Panc1 (cell line): ENCODE measurements around the gene GEN1. TPM values are rescaled to one million over a fixed set of nuclear protein-coding genes. Genes with fewer than 3 reads are reported as not detected.

Experiments
- ATAC-seq: fragments of 200-7000 bp; cut with Tn5 transposase; 2 replicates; pipeline ENCODE4 v1.9.1; 2020; ENCODE audit warnings: mild to moderate bottlenecking, moderate library complexity
- BruUV-seq: library from RNA; stranded (reverse); fragments of 400-500 nt; replicated peaks from 2 replicates; lab custom pipeline; 2021; lab: Mats Ljungman, UMichigan
- CTCF ChIA-PET: fragments of 300-600 bp; sonication (Branson Sonifier 250); formaldehyde crosslinking; loops from one replicate; lab custom pipeline; 2022; ENCODE audit warnings: antibody characterized with exemption; lab: Charles Lee
- POLR2A ChIA-PET: fragments of 300-600 bp; sonication (Branson Sonifier 250); formaldehyde crosslinking; loops from one replicate; lab custom pipeline; 2022; ENCODE audit warnings: antibody characterized with exemption; lab: Charles Lee
- DNase-seq: peaks from one replicate; pipeline ENCODE4 v3.0.0-alpha.2; 2010; ENCODE audit warnings: low read depth, low spot score
- H3K27ac ChIP-seq: 2 replicates; pipeline ENCODE4 v1.5.1; 2011; ENCODE audit warnings: mild to moderate bottlenecking, low read length, inconsistent platforms
- H3K27me3 ChIP-seq: fragments of 200-500 bp; sonication (Bioruptor generic); 2 replicates; pipeline ENCODE4 v1.6.0; 2014; ENCODE audit warnings: low read length, inconsistent platforms; ENCODE audit not compliant: control insufficient read depth, insufficient read depth
- H3K36me3 ChIP-seq: fragments of 200-500 bp; sonication (Bioruptor generic); 2 replicates; pipeline ENCODE4 v1.5.1; 2014; ENCODE audit warnings: inconsistent platforms, mild to moderate bottlenecking, low read length, moderate library complexity; ENCODE audit not compliant: control insufficient read depth, insufficient read depth
- H3K4me1 ChIP-seq: 2 replicates; pipeline ENCODE4 v1.5.1; 2011; ENCODE audit warnings: inconsistent platforms, mild to moderate bottlenecking, low read length, moderate library complexity; ENCODE audit not compliant: control insufficient read depth, insufficient read depth
- H3K4me3 ChIP-seq, 2 experiments: 2 replicates each; pipeline ENCODE4 v1.5.1; 2011 to 2012; ENCODE audit warnings: low read depth in 2 of 2, low read length in 2 of 2, mild to moderate bottlenecking in 2 of 2, inconsistent platforms in 1 of 2, moderate library complexity in 1 of 2
- H3K9me3 ChIP-seq: fragments of 200-500 bp; sonication (Bioruptor generic); 2 replicates; pipeline ENCODE4 v1.5.1; 2014; ENCODE audit warnings: low read depth, mild to moderate bottlenecking, inconsistent platforms, low read length, moderate library complexity; ENCODE audit not compliant: control insufficient read depth, insufficient read depth
- POLR2AphosphoS5 ChIP-seq: IDR thresholded peaks from 2 replicates; pipeline ENCODE4 v1.6.1; 2012; ENCODE audit warnings: mild to moderate bottlenecking, low read depth, low read length, moderate library complexity
- REST ChIP-seq, 2 experiments: IDR thresholded peaks; 2 replicates each; pipeline ENCODE4 v1.6.1; 2011 to 2012; ENCODE audit warnings: low read depth in 2 of 2, control low read depth in 1 of 2, low read length in 1 of 2, mild to moderate bottlenecking in 1 of 2, moderate library complexity in 1 of 2; ENCODE audit not compliant: insufficient read depth in 1 of 2
- SIN3A ChIP-seq: IDR thresholded peaks from 2 replicates; pipeline ENCODE4 v1.6.1; 2012; ENCODE audit warnings: low read depth, mild to moderate bottlenecking, low read length, moderate library complexity, borderline replicate concordance; ENCODE audit not compliant: insufficient read depth
- TCF7L2 ChIP-seq: IDR thresholded peaks from 2 replicates; pipeline ENCODE4 v1.6.1; 2011; ENCODE audit warnings: mild to moderate bottlenecking, low read depth, low read length, inconsistent platforms
- in situ Hi-C: cut with HindIII; loops from 2 replicates; pipeline ENCODE4 v1.10.0; 2016; ENCODE audit warnings: low sequenced_read_pairs, low pct_unique_long_range_greater_than_20kb
- intact Hi-C: fragments of 100-400 bp; cut with micrococcal nuclease; formaldehyde crosslinking; loops from one replicate; pipeline ENCODE4 v1.10.0; 2022; ENCODE audit not compliant: unreplicated experiment
- total RNA-seq: library from RNA; stranded (reverse); gene quantifications from one replicate; pipeline ENCODE4 v1.2.1, GENCODE V29; 2021; ENCODE audit not compliant: unreplicated experiment
- TF ChIP-seq, protein P1 (sequence below): fragments of 450-650 bp; IDR thresholded peaks from 2 replicates; pipeline ENCODE4 v1.5.1; 2017; ENCODE audit warnings: mild to moderate bottlenecking

GEN1 gene
- total RNA-seq, 1 experiment from 2014 or later, result 24.0 TPM

GRCh38 chr2:17792515-17792914 lies 38.6 kb downstream of the GEN1 start:
- H3K4me1 ChIP-seq, result no peaks in the 10 kb centered on the region
- POLR2A ChIA-PET, result no interaction called here
- intact Hi-C loops (no loop called here), in situ Hi-C loops (no loop called here)
- no peak for DNase-seq
- no peaks in the 10 kb centered on the region for H3K36me3 ChIP-seq
- CTCF ChIA-PET, result no interaction called here
- H3K9me3 ChIP-seq, result no peaks in the 10 kb centered on the region
- no peak overlapping the region for H3K27ac ChIP-seq
- BruUV-seq, result no TSS peak
- ATAC-seq, result no peak
- H3K4me3 ChIP-seq, result no peak overlapping the region
- no peaks in the 10 kb centered on the region; the same call in 1 of the 2 replicates for H3K27me3 ChIP-seq
- TF ChIP-seq, protein P1, sequence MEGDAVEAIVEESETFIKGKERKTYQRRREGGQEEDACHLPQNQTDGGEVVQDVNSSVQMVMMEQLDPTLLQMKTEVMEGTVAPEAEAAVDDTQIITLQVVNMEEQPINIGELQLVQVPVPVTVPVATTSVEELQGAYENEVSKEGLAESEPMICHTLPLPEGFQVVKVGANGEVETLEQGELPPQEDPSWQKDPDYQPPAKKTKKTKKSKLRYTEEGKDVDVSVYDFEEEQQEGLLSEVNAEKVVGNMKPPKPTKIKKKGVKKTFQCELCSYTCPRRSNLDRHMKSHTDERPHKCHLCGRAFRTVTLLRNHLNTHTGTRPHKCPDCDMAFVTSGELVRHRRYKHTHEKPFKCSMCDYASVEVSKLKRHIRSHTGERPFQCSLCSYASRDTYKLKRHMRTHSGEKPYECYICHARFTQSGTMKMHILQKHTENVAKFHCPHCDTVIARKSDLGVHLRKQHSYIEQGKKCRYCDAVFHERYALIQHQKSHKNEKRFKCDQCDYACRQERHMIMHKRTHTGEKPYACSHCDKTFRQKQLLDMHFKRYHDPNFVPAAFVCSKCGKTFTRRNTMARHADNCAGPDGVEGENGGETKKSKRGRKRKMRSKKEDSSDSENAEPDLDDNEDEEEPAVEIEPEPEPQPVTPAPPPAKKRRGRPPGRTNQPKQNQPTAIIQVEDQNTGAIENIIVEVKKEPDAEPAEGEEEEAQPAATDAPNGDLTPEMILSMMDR, result no peak
- TF ChIP-seq REST (IDR thresholded peaks at IDR 0.05; ENCODE audit: insufficient read depth in 1 of 2, low read depth in 2 of 2, low read length in 1 of 2) (no peak), TCF7L2 (no peak), SIN3A (no peak), POLR2AphosphoS5 (no peak)

GRCh38 chr2:17793296-17793695 lies 39.4 kb downstream of the GEN1 start:
- ATAC-seq (no peak), DNase-seq (no peak)
- Histone ChIP-seq H3K4me3 (no peak overlapping the region), H3K27ac (no peak overlapping the region), H3K4me1 (no peaks in the 10 kb centered on the region), H3K9me3 (no peaks in the 10 kb centered on the region), H3K36me3 (no peaks in the 10 kb centered on the region), H3K27me3 (no peaks in the 10 kb centered on the region; the same call in 1 of the 2 replicates)
- POLR2A ChIA-PET, result interaction anchor here (0.5 to 0.6 kb wide), 2 partner anchors 25 to 32 kb away, joined by 6 to 10 read pairs; no protein-coding TSS in a partner anchor
- CTCF ChIA-PET, result no interaction called here
- intact Hi-C loops, result no loop called here
- no peak for TF ChIP-seq SIN3A
- no peak for TF ChIP-seq TCF7L2
- TF ChIP-seq REST (IDR thresholded peaks at IDR 0.05; ENCODE audit: insufficient read depth in 1 of 2, low read depth in 2 of 2, low read length in 1 of 2), result no peak
- no peak for TF ChIP-seq POLR2AphosphoS5
- TF ChIP-seq, protein P1, result no peak
- in situ Hi-C loops, result no loop called here
- BruUV-seq, result no TSS peak
